ENCODE data around the gene MRAP2.
"Not testable (repeated sequence)": the region's sequence is repeated elsewhere in the genome, so short reads cannot be mapped to it uniquely, and the experiment has no call there.

The MRAP2 gene

DNA sequence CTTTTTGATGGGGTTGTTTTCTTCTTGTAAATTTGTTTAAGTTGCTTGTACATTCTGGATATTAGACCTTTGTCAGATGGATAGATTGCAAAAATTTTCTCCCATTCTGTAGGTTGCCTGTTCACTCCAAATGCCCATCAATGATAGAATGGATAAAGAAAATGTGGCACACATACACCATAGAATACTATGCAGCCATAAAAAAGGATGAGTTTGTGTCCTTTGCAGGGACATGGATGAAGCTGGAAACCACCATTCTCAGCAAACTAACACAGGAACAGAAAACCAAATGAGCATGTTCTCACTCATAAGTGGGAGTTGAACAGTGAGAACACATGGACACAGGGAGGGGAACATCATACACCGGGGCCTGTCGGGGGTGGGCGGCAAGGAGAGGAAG, 1.6 kb upstream of the MRAP2 start:
- DNase-seq, result not testable (repeated sequence)

DNA sequence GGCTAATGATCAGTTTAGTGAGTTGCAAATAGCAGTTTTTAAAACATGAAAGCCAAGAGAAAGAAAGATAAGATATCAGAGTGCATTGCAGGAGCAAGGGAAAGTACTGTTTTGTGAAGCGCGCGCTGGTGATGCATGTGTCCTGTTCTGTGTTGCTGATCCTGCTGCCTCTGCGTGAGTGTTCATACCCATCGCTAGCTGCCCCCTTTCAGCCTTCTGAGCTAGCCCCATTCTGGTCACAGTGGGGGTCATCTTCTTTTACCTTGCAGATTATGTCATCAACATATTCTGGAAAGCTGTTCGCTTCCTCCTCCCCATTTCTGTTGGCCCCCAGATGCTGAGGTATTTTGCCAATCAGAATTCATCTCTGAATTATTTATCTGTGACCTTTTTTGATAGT, 1.9 kb downstream of the MRAP2 start:
- DNase-seq, result no peak

DNA sequence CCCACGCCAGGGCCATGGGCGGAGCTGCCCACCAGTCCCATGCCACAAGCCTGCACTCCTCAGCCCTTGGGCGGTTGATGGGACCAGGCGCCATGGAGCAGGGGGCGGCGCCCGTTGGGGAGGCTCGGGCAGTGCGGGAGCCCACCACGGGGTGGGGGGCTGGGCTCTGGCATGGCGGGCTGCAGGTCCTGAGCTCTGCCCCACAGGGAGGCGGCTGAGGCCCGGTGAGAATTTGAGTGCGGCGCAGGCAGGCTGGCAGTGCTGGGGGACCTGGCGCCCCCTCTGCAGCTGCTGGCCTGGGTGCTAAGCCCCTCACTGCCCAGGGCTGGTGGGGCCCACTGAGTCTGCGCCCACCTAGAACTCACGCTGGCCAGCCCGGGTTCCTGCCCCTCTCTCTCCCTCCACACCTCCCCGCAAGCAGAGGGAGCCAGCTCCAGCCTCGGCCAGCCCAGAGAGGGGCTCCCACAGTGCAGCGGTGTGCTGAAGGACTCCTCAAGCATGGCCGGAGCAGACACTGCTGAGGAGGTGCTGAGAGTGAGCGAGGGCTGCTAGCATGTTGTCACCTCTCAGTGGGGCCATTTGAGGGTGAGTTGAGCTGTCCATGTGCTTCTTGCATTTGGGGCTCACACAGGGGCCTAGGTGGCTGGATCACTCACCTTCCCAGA, 4.0 kb downstream of the MRAP2 start:
- no peak for DNase-seq

DNA sequence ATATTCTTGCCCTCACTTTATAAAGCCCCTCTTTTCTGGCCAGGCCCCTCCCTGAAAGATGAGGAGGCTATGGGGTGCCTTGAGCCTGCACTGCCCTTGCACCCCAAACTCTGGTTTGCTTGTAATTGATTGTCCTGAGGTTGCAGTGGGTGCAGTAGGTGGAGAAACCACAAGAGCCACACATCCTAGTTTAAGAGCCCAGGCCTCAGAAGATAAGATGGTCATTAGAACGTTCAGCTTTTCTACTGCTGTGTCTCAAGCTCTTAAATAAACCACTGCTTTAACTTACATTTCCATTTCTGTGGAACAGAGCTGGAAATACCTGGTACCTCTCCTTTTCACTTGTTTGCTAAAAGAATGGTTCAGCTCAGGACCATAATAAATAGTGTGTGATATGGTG, 9.0 kb downstream of the MRAP2 start:
- no peak for DNase-seq

DNA sequence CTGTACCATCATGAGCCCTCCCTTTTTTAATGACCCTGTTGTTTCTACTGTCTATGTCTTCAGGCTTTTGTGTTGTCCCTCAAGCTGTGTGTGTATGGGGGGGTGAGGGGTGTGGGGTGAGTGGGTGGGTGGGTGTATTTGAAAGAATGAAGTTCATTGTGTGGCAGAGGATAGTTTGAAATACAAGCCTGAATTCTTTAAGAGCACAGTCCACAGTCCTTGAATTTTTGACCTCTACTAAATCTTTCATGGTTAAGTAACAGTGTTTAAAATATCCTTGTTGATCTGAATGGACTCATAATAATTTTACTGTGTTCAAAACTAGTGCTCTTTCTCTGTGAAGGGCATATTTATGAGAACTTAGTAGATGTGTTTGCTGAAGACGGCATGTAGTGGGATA, 10.0 kb downstream of the MRAP2 start:
- no peak for DNase-seq

DNA sequence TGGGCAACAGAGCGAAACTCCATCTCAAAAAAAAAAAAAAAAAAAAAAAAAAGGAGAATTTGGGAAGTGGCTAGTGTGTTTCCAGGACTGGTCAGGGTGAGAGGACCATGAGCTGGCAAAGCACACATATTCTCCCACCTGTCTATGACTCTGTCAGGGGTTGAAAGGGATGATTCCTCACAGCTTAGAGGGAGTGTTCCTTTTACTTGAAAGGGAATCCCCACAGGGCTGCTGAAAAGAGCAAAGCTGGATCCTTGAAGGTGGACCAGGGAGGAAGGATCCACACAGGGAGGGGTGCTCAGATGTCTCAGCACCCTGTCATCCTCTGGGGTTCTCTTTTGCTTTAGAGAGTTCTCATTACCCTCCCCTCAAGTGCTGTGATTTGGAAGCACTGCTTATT, 13.2 kb downstream of the MRAP2 start:
- no peak for DNase-seq

DNA sequence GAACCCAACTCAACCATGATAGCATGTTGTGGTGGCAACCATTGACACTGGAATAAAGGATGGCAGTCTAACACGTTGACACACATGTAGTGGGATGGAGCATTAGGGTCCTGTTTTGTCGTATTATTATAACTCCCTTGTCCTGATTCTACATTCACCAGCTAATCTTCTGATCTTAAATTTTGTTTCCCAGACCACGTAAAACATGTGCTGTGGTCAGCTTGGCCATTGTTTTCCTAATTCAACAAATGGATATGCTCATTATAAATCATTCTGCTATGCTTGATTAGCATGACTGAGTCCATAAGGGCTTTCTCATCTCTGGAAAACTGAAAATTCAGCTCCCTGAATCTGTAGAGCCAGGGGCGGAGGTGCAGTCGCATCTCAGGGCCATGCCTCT, 15.0 kb downstream of the MRAP2 start:
- no peak for DNase-seq

DNA sequence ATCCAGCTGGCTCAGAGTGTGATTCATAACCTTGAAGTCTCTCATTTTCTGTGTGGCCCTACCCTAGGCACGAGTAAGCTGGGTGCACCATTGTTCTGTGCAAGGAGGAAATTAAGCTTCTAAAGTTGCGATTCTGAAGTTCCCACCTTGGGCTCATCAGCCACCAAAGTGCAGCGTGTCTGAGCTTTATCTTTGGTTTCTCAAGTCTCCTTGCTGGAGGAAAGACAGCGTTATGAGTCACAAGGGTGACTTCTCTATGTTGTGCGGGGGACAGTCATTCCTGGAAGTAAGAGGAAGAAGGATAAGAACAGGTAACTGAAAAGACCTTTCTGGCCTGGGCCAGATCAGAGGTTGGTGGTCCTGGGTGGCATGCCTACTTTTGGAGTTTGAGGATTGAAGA, 16.8 kb downstream of the MRAP2 start:
- no peak for DNase-seq

DNA sequence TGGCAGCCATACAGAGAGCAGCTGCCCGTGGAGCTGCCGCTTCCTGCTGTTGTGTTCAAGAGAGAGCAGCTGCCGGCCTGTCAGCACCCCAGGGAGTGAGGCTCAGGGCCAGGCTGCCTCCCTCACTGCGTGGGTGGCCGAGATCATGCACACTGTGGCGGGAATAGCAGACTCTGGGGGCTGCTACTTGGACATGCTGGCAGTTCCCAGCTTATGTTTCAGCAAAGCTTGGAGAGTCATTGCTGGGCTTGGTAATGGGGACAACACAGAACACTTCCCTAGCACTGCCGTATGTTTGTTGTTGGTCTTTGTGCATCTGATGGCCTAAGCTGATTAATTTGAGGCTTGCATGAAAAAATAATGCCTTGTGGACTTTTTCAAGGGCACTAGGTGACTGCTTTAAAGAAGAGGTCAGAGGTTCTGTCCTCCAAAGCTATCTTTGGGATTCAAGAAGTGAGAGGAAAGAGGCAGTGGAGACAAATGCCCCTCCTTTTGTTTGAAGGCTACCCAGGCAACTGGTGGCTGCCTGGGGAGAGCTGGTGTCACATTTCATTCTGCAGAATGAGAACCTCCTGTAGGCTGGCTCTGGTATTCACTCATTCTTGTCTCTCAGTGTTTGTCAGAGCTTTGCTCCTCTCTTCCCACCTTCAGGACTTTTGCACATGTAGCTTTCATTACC, 18.8 kb downstream of the MRAP2 start:
- DNase-seq, result no peak

DNA sequence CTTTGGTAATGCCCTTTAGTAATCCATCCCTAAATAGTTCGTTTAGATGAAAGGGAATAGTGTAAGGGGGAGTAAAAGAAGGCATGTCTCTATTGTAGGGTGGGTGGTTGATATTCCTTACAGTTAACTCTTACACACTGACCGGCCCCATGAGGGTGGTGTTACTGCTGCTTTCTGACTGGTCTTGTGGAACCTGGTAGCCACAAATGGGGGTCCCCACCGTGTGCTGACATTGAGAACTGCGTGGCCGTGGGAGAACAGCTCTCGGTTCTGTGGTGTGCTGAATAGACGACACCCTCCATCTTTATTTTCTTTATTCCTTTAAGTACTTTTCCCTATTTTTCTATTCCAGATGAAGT, 19.3 kb downstream of the MRAP2 start:
- no peak for DNase-seq

DNA sequence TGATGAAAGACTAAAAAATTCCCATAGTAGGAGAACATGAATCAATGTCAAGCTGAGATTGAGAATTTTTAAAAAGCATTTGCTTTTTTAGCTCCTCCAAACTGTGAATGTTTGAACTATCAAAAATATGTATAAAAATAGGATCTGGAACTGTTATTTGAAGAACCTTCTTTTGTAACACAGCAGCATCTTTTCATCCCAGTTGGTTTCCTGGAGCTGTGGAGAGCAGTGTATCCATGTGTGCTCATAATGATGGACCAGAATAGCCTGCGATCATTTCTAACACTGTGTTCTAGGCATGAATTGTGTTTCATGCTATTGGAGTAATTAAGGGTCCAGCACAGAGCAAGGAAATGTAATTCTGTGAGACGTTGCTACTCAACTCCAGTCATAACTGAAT, 22.1 kb downstream of the MRAP2 start:
- no peak for DNase-seq

DNA sequence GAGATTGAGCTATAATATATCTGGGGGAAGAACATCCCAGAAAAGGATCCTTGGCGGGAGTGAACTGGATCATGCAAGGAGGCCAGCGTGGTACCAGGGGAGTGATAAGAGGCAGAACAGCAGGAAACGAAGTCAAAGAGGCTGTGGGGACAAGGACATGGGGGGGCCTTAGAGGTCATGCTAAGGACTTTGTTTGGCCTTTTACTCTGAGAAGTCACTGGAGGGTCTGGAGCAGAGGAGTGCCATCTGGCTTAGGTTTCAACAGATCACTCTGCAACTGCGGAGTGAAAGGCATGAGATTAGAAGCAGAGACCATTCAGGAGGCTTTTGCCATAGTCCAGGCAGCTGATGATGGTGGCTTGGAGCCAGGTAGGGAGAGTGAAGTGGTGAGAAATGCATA, 24.3 kb downstream of the MRAP2 start:
- no peak for DNase-seq

DNA sequence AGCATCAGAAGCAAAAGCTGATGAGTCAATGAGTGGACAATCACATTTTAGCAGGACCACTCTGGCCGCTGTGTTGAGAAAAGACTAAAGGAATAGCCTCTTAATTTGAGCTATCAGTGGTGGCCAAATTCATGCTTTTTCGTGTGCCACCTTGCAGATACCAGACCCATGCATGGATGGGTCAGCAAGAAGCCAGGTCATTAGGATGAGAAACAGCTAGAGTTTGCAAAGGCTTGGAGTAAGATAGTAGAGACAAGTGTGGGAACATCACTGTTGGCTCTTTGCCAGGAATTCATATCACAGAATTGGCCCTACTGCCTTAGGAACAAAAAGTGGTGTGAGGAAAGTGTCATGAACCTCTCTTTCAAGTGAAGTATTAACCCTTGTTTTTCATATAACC, 25.5 kb downstream of the MRAP2 start:
- DNase-seq, result no peak

DNA sequence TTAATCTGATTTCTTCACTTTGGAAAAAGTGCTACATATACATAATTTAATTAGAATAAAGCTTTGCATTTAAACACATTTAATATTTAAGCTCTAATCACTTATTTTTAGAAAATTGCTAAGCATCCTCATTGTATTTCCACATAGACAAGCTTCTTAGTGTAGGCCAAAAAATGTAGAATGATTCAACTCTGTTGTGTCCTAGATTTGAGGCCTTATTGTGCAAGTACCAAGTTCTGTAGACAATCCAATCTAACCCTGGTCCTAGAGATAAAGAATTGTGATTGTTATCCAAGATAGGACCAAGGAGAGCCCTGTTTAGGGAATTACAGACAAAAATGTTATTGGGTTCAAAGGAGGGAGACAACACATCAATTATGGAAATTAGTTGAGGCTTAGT, 27.6 kb downstream of the MRAP2 start:
- no peak for DNase-seq

DNA sequence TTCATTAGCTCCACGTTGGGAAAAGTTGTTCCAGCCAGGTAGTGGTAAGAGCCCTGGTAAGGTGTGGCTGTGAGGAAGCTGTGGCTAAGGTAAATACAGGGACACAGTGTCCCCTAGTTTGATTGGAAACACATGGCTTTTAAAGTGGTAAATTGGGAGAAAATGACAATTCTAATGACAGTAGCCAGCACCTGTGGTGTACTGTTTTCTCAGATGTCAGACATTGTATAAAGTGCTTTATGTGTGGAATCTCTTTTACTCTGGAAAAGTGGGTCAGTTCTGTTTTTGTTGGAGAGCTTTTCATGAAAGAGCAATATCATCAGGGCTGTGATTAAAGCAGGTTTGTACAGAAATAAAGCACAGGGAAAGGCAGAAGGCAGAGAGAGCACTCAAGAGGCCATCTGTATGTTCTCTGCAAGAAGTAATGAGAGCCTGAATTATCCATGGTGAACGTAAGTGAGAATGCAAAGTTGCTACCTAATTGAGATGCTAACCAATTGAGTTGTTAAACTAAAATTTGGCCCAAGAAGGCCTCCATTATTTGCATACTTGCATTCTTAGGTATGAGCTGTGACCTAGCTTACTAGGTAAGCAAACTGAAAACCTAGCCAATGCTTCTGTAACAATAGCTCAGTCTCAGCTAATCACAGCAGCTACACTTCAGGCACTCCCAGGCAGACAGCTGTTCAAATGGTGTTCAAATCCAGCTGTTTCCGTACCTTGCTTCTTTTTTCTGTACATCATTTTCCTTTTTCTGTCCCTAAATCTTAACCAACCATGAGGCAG, 28.2 kb downstream of the MRAP2 start:
- no peak for DNase-seq

DNA sequence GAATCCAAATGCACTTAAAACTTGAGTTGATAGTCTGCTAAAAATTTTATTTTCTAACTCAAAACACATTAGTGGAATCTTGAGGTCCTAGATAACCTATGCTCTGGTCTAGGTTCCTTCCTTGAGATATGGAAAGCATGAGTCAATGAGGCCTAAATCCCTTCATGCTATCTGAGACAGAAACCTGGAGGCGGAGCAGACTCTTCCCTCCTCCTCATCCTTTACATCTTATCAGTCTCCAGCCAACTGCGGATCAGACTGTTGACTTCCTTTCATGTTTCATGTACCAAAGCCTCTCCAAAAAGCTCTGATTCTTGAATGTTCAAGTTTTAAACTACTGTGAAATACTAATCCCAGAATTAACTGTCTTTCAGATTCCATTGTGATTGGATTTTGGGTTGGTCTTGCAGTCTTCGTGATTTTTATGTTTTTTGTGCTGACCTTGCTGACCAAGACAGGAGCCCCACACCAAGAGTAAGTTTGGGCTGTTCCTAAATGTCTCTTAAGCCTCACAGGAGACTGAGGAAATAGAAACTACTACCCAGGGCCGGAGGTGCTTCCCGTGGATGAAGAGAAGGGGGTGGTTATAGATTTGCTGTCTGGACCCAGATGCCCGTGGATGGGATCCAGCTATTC, 29.1 kb downstream of the MRAP2 start:
- no peak for DNase-seq

DNA sequence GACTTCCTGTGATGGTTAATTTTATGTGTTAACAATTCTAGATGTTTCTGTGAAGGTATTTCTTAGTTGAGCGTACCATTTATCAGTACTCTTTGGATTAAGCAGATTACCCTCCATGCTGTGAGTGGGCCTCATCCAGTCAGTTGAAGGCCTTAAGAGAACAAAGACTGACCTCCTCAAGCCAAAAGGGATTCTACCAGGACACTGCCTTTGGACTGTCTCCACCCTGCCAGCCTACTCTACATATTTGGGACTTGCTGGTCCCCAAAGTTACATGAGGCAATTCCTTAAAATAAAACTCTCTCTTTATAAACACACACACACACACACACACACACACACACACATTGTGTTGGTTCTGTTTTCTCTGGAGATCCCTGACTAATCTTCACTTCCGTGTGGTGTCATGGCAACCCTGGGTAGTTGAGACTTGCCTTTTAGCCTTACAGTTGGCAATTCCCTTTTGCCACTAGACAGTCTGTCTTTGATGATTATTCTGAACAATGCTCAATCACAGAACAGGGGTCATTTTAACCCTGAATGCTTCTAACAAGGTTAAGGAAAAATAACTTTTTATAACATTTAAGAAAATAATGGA, 32.2 kb downstream of the MRAP2 start:
- no peak for DNase-seq

DNA sequence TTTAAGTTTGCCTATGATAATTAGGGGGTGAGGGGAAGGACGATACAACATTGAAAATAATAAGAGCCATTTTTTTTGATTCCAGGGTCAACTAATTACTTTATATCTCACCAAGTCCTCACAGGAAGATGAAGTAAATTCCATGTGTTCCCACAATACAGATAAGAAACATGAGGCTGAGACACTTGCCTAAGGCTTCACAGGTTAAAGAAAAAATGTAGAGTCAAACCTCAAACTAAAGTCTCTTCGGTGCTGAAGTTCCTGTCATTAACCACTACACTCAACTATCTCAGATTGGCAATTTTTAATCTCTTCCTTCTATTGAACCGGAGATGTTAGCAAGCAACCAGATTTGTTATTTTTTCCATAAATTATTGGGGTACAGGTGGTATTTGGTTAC, 33.0 kb downstream of the MRAP2 start:
- no peak for DNase-seq

DNA sequence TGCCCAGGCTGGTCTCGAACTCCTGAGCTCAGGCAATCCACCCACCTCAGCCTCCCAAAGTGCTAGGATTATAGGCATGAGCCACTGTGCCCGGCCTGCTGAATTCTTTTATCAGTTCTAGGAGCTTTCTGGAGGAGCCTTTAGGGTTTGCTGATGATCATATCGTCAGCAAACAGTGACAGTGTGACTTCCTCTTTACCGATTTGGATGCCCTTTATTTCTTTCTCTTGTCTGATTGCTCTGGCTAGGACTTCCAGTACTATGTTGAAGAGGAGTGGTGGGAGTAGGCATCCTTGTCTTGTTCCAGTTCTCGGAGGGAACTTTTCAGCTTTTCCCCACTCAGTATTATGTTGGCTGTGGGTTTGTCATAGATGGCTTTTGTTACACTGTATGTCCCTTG, 35.3 kb downstream of the MRAP2 start:
- DNase-seq, result not testable (repeated sequence)

DNA sequence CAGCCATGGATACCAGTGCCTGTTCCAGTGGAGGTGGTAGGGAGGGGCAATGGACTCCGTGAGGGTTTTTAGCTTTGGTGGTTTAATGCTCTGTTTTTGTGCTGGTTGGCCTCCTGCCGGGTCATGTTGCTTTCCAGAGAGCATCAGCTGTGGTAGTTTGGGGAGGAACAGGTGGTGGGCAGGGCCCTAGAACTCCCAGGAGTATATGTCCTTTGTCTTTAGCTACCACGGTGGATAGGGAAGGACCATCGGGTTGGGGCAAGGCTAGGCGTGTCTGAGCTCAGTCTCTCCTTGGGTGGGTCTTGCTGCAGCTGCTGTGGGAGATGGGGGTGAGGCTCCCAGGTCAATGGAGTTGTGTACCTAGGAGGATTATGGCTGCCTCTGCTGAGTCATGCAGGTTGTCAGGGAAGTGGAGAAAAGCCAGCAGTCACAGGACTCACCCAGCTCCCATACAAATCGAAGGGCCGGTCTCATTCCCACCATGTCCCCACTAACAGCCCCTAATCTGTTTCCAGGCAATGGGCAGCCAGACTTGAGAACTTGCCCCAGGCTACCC, 38.9 kb downstream of the MRAP2 start:
- DNase-seq, result no peak

DNA sequence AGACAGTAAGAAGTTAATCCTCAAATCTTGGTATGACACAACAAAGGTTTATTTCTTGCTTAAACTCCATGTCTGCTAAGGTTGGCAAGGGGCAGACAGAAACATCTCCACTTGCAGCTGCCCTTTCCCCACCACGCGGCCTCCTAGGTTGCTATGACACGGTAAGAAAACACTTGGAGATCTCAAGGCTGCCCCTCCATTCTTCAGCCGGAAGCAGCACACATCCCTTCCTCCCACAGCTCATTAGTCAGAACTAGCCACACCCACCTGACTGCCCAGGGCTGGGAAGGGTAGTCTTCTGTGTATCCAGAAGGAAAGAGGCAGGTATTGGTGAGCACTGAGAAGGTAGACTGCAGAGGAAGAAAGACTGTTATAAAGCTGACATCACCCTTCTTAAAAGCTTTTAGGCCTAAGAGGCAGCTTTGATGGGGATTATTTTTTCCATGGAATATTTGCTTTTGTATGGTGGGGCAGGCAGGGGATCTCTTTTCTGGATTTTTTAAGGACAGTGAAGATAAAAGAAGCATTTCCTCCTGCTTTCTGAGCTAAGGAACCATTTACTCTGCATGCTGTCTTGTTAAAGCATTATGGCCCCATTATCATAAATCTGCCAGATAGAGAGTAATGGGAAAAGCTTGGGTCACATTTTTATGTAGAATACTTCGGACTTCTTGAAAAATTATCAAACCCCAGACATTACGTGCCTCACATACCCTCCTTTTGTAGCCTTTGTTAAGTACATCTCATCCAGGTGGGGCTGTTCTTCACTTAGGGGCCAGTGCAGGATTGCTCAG, 41.6 kb downstream of the MRAP2 start:
- no peak for DNase-seq

DNA sequence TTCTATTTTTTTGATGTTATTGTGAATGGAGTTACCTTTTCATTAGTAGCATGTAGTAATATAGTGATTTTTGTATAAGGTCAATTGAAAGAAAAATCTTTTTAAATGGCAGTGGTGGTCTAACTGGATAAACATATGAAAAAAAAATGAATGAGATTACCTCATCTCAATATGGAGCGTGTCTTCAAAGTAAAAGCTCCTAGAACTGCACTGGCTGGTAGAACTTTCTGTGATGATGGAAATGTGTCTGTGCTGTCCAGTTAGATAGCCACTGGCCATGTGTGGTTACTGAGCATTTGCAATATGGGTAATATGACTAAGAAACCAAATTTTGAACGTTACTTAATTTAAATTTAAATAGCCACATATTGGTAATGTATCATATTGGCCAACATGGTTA, 44.1 kb downstream of the MRAP2 start:
- DNase-seq, result no peak

Measured in stimulated activated CD4-positive, alpha-beta T cell treated with anti-CD3 and anti-CD28 coated beads, Interleukin-4, amount 100 ng/mL, for 4 hours (primary cell).